CD8-positive, alpha-beta memory T cell (primary cell): ENCODE results near the gene ZNF595. TPM values are rescaled to one million over a fixed set of nuclear protein-coding genes. Genes with fewer than 3 reads are reported as not detected.
"Not testable (repeated sequence)": the region's sequence is repeated elsewhere in the genome, so short reads cannot be mapped to it uniquely, and the experiment has no call there.

Experiments
- CTCF ChIA-PET: fragments of 350-600 bp; sonication (Branson Sonifier 250); formaldehyde crosslinking; loops from one replicate; lab custom pipeline; 2021; ENCODE audit warnings: antibody characterized with exemption; lab: Charles Lee
- POLR2A ChIA-PET: fragments of 350-600 bp; sonication (Branson Sonifier 250); formaldehyde crosslinking; loops from one replicate; lab custom pipeline; 2021; ENCODE audit warnings: antibody characterized with exemption; lab: Charles Lee
- DNase-seq, 5 donors: peaks; one replicate each; pipeline versions ENCODE4 v3.0.0 to v3.0.0-alpha.2; 2020 to 2022; ENCODE audit warnings: mixed read lengths in 1 of 5
- H3K27ac ChIP-seq: one replicate; pipeline ENCODE4 v1.7.0; 2013; ENCODE audit warnings: low read depth, mild to moderate bottlenecking, low read length, moderate library complexity
- H3K27me3 ChIP-seq: 2 replicates; pipeline ENCODE4 v1.7.0; 2013; ENCODE audit warnings: low read length, mild to moderate bottlenecking; ENCODE audit not compliant: insufficient read depth, poor library complexity, severe bottlenecking
- H3K36me3 ChIP-seq: 2 replicates; pipeline ENCODE4 v1.7.0; 2013; ENCODE audit warnings: mild to moderate bottlenecking, low read length, moderate library complexity; ENCODE audit not compliant: insufficient read depth
- H3K4me1 ChIP-seq: 2 replicates; pipeline ENCODE4 v1.7.0; 2013; ENCODE audit warnings: mild to moderate bottlenecking, low read length, moderate library complexity; ENCODE audit not compliant: insufficient read depth
- H3K4me3 ChIP-seq: 2 replicates; pipeline ENCODE4 v1.7.0; 2013; ENCODE audit warnings: mild to moderate bottlenecking, low read length
- H3K9me3 ChIP-seq: 2 replicates; pipeline ENCODE4 v1.7.0; 2013; ENCODE audit warnings: mild to moderate bottlenecking, low read length
- H3K27ac Mint-ChIP-seq, 8 donors: one replicate each; pipeline ENCODE4 v1.8.0; 2020 to 2021; ENCODE audit warnings: mixed read lengths in 8 of 8, mild to moderate bottlenecking in 6 of 8, inconsistent platforms in 3 of 8, moderate library complexity in 3 of 8
- H3K27me3 Mint-ChIP-seq, 2 donors: one replicate each; pipeline ENCODE4 v1.8.0; 2020 to 2021; ENCODE audit warnings: mixed read lengths in 2 of 2, mild to moderate bottlenecking in 1 of 2, moderate library complexity in 1 of 2
- H3K36me3 Mint-ChIP-seq, 3 donors: one replicate each; pipeline ENCODE4 v1.8.0; 2020 to 2021; ENCODE audit warnings: mixed read lengths in 3 of 3, inconsistent platforms in 1 of 3, mild to moderate bottlenecking in 1 of 3
- H3K4me1 Mint-ChIP-seq, 3 donors: one replicate each; pipeline ENCODE4 v1.8.0; 2020 to 2021; ENCODE audit warnings: mixed read lengths in 3 of 3, inconsistent platforms in 1 of 3, mild to moderate bottlenecking in 1 of 3
- H3K4me3 Mint-ChIP-seq, 7 donors: one replicate each; pipeline ENCODE4 v1.8.0; 2020 to 2021; ENCODE audit warnings: mixed read lengths in 7 of 7, mild to moderate bottlenecking in 6 of 7, moderate library complexity in 4 of 7, inconsistent platforms in 2 of 7
- H3K9me3 Mint-ChIP-seq, 5 donors: one replicate each; pipeline ENCODE4 v1.8.0; 2020 to 2022; ENCODE audit warnings: mixed read lengths in 5 of 5, mild to moderate bottlenecking in 3 of 5, moderate library complexity in 2 of 5, inconsistent platforms in 1 of 5
- polyA plus RNA-seq: library from polyadenylated mRNA; unstranded; fragments of 300-500 nt; fragmentation: Illumina TruSeq; gene quantifications from one replicate; pipeline ENCODE4 v1.2.3, GENCODE V29; 2021
- total RNA-seq, 2 experiments: library from RNA; stranded (reverse); gene quantifications; one replicate each; pipeline ENCODE4 v1.2.3, GENCODE V29; 2021

Gene ZNF595
- total and polyA plus RNA-seq, 3 experiments from 2014 or later, result 7.7 to 10.6 (median 8.5) TPM

DNA sequence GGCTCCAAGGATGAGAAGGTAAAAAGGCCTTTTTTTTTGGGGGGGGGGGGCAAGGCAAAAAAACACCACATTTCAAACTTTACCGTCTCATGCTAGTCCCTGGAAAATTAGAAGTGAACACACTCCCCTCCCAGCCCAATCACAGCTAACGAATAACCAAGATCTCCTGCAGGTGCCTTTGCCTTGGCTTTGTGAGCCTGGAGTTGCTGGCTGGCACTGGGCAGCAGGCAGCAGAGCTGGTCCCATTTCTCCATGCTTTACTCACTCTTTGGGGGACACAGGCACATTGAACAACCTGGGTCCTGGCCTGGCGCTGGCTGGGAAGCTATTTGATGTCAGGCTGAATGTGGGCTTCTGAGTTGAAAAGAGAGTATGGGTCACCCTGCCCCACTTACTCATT, 25.6 kb upstream of the ZNF595 start:
- POLR2A ChIA-PET, H3K4me3 Mint-ChIP-seq, H3K27ac Mint-ChIP-seq, H3K27me3 ChIP-seq, H3K9me3 ChIP-seq, H3K27me3 Mint-ChIP-seq, H3K4me1 ChIP-seq, H3K4me3 ChIP-seq, H3K36me3 Mint-ChIP-seq, H3K36me3 ChIP-seq, H3K4me1 Mint-ChIP-seq, H3K27ac ChIP-seq, H3K9me3 Mint-ChIP-seq, DNase-seq: not testable (repeated sequence)
- CTCF ChIA-PET, result interaction anchor here (1.5 to 1.6 kb wide), 2 partner anchors 21 to 217 kb away, joined by 5 to 6 read pairs; no protein-coding TSS in a partner anchor

DNA sequence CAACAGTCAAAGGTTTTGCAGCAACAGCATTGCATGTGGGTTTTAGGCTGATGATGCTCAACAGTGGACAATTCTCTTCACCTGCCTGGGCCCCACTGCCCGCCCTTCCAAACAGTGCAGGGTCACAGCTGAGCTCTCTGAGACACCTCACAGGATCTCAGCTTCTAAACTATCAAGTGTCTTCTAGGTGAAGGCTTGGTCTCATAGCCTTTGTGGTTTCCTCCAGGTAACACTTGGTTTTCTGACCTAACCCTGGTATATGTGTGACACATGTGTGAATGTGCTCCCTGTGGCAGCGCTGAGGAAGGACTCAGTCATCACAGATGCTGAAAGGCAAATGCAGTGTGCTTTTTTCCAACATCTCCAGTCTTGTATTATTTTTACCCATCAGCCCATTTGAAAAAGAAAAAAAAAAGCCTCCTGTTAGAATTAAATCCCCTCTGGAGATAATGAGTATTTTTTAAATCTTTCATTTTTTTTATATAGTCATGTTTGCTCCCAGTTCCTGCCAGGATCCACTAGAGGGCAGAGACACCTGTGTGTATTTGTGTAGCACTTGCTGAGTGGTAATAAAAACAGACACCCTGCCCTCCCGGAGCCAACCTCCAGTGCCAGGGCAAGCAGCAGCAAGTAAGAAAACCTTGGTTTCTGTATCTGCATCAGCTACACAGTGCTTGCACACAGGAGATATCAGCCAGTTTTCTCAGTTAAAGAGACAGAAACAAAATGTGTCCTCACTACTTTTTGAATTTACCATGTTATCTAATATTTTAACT, 24.2 kb upstream of the ZNF595 start:
- H3K9me3 ChIP-seq, H3K36me3 Mint-ChIP-seq, POLR2A ChIA-PET, H3K27me3 Mint-ChIP-seq, H3K9me3 Mint-ChIP-seq, H3K27ac ChIP-seq, H3K4me3 Mint-ChIP-seq, H3K36me3 ChIP-seq, H3K4me1 ChIP-seq, H3K27me3 ChIP-seq, H3K4me3 ChIP-seq, H3K4me1 Mint-ChIP-seq: not testable (repeated sequence)
- DNase-seq, result peak in 3 of 5 donors; percentile 12 to 50 (median 23)
- H3K27ac Mint-ChIP-seq, result peak overlapping the region in 2 of 8 donors; percentile 33 to 76
- CTCF ChIA-PET, result interaction anchor here (1.5 to 1.6 kb wide), 3 partner anchors 20 to 215 kb away, joined by 5 to 9 read pairs (median 6); no protein-coding TSS in a partner anchor

DNA sequence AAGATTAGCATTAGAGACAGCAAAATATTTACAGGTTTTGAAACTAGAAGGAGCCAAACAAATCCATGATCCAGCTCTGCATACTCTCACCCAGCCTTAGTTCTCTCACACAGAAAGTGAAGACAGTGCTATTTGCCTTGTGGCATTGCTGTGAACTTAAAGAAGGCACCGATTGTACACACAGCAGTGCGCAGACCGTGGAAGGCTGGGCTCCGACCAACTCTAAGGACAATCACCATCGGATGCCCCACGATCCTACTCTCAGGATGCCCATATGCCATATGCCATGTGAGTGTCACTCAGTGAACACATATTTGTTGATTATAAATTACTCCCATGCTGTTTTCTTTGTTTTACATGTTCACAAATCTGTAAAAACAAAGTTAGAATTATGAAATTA, 19.8 kb upstream of the ZNF595 start:
- H3K9me3 Mint-ChIP-seq, H3K36me3 ChIP-seq, H3K4me1 Mint-ChIP-seq, H3K27me3 ChIP-seq, H3K27me3 Mint-ChIP-seq, H3K27ac Mint-ChIP-seq, H3K4me3 Mint-ChIP-seq, DNase-seq, H3K4me1 ChIP-seq, H3K9me3 ChIP-seq, POLR2A ChIA-PET, H3K36me3 Mint-ChIP-seq, H3K4me3 ChIP-seq, H3K27ac ChIP-seq, CTCF ChIA-PET: not testable (repeated sequence)

DNA sequence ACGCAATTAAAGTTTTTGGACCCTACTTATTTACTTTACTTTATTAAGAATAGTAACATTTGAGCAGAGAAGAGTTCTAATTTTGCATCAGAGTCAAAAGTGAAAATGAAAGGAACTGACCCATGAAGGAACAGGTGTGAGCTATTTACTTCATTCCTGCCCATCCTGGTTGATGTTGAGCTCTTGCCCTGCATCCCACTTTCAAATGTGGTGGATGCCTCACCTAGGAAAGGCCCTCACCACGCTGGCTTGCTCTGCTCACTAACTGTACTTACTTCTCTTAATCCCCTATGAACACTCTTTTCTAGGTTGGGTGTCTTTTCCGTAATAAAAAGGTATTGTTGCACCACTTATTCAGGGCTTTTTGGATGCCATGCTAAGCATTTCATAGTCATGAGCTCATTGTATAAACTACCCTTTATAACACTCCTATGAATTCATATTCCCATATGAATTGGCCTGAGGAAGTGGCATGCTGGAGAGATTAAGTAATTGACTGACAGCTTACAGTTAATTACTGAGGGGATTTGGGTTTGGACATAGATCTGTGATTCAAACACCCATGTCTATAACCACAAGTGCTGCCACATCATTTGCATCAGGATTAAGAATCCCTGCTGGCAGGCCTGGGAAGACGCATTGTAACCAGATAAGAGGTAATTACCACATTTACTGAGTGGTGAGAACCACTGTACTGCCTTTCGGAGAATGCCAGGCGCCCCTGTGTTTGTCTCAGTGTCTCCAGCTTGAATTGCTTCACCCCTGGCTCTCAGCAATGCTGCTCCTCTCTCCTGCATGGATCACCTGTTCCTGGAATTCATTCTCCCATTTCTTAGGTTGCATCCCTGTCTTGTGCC, 16.3 kb upstream of the ZNF595 start:
- not testable (repeated sequence) for H3K27me3 Mint-ChIP-seq, H3K9me3 Mint-ChIP-seq
- CTCF ChIA-PET, result interaction anchor here (1.2 to 1.6 kb wide), 3 partner anchors 9 to 205 kb away, joined by 3 to 4 read pairs (median 3); no protein-coding TSS in a partner anchor

DNA sequence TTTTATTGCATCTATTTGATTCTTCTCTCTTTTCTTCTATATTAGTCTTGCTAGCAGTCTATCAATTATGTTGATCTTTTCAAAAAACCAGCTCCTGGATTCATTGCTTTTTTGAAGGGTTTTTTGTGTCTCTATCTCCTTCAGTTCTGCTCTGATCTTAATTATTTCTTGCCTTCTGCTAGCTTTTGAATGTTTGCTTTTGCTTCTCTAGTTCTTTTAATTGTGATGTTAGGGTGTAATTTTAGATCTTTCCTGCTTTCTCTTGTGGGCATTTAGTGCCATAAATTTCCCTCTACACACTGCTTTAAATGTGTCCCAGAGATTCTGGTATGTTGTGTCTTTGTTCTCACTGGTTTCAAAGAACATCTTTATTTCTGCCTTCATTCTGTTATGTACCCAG, 14.9 kb upstream of the ZNF595 start:
- not testable (repeated sequence) for H3K9me3 Mint-ChIP-seq

More for the DNA sequence above, 16.3 kb upstream of the ZNF595 start:
- H3K27ac ChIP-seq, DNase-seq, H3K4me1 ChIP-seq, H3K27me3 ChIP-seq, H3K27ac Mint-ChIP-seq, H3K36me3 Mint-ChIP-seq, H3K9me3 ChIP-seq, H3K4me3 Mint-ChIP-seq, H3K4me3 ChIP-seq, POLR2A ChIA-PET, H3K36me3 ChIP-seq, H3K4me1 Mint-ChIP-seq: not testable (repeated sequence)

DNA sequence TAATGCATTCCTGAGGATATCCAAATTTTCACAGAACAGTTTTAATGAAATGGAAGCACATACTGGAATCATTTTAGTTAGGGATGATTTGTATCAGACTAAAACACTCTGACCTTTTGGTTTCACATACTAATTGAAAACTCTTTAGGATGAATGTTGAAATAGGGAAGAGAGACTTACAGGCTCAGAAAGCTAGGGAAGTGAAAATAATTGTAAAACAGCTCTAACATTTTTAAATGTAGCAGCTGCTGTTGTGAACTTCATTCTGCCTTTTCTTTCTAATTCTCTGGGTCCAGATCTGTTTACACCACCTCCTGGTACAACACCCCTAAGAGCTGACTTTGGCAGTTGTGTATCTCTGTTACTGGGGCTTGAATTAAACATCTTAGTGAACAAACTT, 9.7 kb upstream of the ZNF595 start:
- CTCF ChIA-PET, result interaction anchor here (0.7 to 1.3 kb wide), 3 partner anchors 8 to 199 kb away, joined by 3 to 7 read pairs (median 3); partner anchors contain the start of gene ZNF595

More for the DNA sequence above, 14.9 kb upstream of the ZNF595 start:
- DNase-seq, POLR2A ChIA-PET, H3K27me3 ChIP-seq, H3K36me3 ChIP-seq, H3K27me3 Mint-ChIP-seq, H3K36me3 Mint-ChIP-seq, H3K4me1 ChIP-seq, H3K4me1 Mint-ChIP-seq, H3K4me3 Mint-ChIP-seq, H3K9me3 ChIP-seq, H3K4me3 ChIP-seq, H3K27ac ChIP-seq, H3K27ac Mint-ChIP-seq: not testable (repeated sequence)
- CTCF ChIA-PET, result interaction anchor here (1.2 to 1.3 kb wide), 2 partner anchors 11 to 204 kb away, joined by 3 read pairs; no protein-coding TSS in a partner anchor

DNA sequence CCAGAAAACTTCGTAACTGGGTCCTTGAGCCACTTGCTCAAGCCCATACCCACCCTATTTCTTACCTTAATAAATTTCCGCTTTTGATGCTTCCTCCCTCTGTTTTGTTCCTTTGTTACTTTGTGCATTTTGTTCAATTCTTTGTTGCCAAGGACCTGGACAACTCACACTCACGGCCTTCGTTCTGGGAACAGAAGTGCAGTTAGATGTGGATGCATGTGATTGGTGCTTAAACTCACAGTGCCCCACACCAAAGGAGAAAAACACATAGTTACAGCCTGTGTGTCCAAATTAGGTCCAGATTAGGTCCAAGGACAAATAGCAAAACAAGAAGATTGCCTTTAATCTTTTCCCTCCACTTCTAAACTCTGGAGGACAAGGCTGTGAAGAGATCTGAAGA, 1.9 kb upstream of the ZNF595 start:
- DNase-seq, result peak in 1 of 5 donors; percentile 1
- POLR2A ChIA-PET, H3K27ac Mint-ChIP-seq, H3K9me3 ChIP-seq, H3K9me3 Mint-ChIP-seq, H3K4me1 Mint-ChIP-seq, H3K27me3 Mint-ChIP-seq, H3K27me3 ChIP-seq, H3K36me3 ChIP-seq, H3K4me3 Mint-ChIP-seq, H3K36me3 Mint-ChIP-seq, H3K4me1 ChIP-seq, H3K27ac ChIP-seq, H3K4me3 ChIP-seq: not testable (repeated sequence)
- CTCF ChIA-PET, result interaction anchor here (1.2 kb wide), 1 partner anchor 8 kb away, joined by 3 read pairs; no protein-coding TSS in a partner anchor

More for the DNA sequence above, 9.7 kb upstream of the ZNF595 start:
- POLR2A ChIA-PET, H3K36me3 ChIP-seq, H3K27me3 Mint-ChIP-seq, H3K4me1 Mint-ChIP-seq, H3K9me3 ChIP-seq, H3K27ac Mint-ChIP-seq, H3K9me3 Mint-ChIP-seq, H3K36me3 Mint-ChIP-seq, DNase-seq, H3K4me3 Mint-ChIP-seq, H3K27me3 ChIP-seq, H3K4me3 ChIP-seq, H3K4me1 ChIP-seq, H3K27ac ChIP-seq: not testable (repeated sequence)

DNA sequence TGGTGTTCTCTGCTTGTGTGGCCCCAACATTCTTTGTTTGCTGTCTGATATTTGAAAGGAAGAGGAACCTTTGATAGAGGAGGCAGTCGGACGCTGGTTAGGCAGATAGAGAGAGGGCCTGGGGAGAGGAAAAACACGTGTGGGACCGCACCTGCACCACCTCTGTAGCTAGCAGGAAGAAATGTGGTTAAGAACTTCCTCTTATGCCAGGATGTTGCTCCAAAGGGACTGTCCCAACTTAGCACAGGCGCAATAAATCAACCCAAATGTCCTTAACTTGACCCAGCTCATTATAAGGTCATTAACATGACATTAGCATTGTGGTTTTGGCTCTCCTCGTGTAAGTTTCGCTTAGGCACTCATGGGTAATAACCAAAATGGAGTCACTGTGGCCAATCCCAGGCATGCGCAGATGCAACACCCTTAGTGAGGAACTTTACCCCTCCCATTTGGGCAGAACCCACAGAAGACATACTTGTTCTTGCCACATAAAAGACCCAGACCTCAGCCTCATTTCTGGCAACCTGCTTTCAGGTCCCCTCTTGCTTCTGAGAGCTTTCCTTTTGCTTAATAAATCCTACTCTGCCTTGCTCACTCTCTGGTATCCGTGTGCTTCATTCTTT, 1.4 kb upstream of the ZNF595 start:
- H3K36me3 Mint-ChIP-seq, H3K36me3 ChIP-seq, H3K9me3 ChIP-seq, H3K4me3 ChIP-seq, H3K9me3 Mint-ChIP-seq, H3K4me1 Mint-ChIP-seq, H3K27ac Mint-ChIP-seq, H3K27me3 ChIP-seq, H3K4me3 Mint-ChIP-seq, H3K27me3 Mint-ChIP-seq, H3K27ac ChIP-seq, H3K4me1 ChIP-seq, POLR2A ChIA-PET: not testable (repeated sequence)
- CTCF ChIA-PET, result interaction anchor here (1.2 kb wide), 1 partner anchor 8 kb away, joined by 3 read pairs; no protein-coding TSS in a partner anchor
- peak in 4 of 5 donors; percentile 4 to 62 (median 50) for DNase-seq
